Uterus (tissue), 4 donors: ENCODE measurements around the gene CNTN1. TPM values are rescaled to one million over a fixed set of nuclear protein-coding genes. Genes with fewer than 3 reads are reported as not detected.

Experiments
- DNase-seq, 2 donors: peaks; one replicate each; pipeline ENCODE4 v3.0.0-alpha.2; 2019 to 2020
- H3K27ac ChIP-seq, 2 donors: fragments of 200-600 bp; sonication (generic); 1 replicate in 1 of 2; 2 replicates in 1 of 2; pipeline ENCODE4 v1.5.1; 2016 to 2018
- H3K27me3 ChIP-seq, 2 donors: fragments of 200-600 bp; sonication (generic); one replicate each; pipeline ENCODE4 v1.5.1; 2018 to 2019; ENCODE audit warnings: control low read depth in 1 of 2
- H3K36me3 ChIP-seq, 2 donors: fragments of 200-600 bp; sonication (generic); one replicate each; pipeline ENCODE4 v1.5.1; 2019; ENCODE audit warnings: control low read depth in 1 of 2
- H3K4me1 ChIP-seq, 2 donors: fragments of 200-600 bp; sonication (generic); one replicate each; pipeline ENCODE4 v1.5.1; 2018 to 2019; ENCODE audit warnings: control low read depth in 1 of 2
- H3K4me3 ChIP-seq, 2 donors: fragments of 200-600 bp; sonication (generic); 1 replicate in 1 of 2; 2 replicates in 1 of 2; pipeline ENCODE4 v1.5.1; 2018 to 2019; ENCODE audit warnings: mild to moderate bottlenecking in 1 of 2
- H3K9me3 ChIP-seq, 2 donors: fragments of 200-600 bp; sonication (generic); one replicate each; pipeline ENCODE4 v1.5.1; 2019; ENCODE audit warnings: control low read depth in 1 of 2
- POLR2A ChIP-seq, 2 donors: fragments of 450-650 bp; IDR thresholded peaks; one replicate each; pipeline ENCODE4 v1.6.1; 2016; ENCODE audit warnings: antibody characterized with exemption in 2 of 2, mild to moderate bottlenecking in 1 of 2, moderate library complexity in 1 of 2
- intact Hi-C: fragments of 100-400 bp; cut with DNase I; formaldehyde crosslinking; loops from one replicate; pipeline ENCODE4 v1.15.1; 2023; ENCODE audit warnings: low total_unique reads
- total RNA-seq, 4 donors: library from RNA; depleted of rRNA in 3 of 4; stranded (reverse); fragments of >200 nt in 3 of 4; gene quantifications; one replicate each; pipeline versions ENCODE4 v1.1.0 to v1.2.4, GENCODE V29; 2014 to 2023
- TF ChIP-seq, protein P1 (sequence below), 4 experiments: fragments of 200-600 bp in 2 of 4; fragments of 450-650 bp in 2 of 4; sonication (generic) in 2 of 4; IDR thresholded peaks; one replicate each; pipeline ENCODE4 v1.5.1; 2016 to 2019; ENCODE audit warnings: antibody characterized with exemption in 4 of 4, mild to moderate bottlenecking in 2 of 4, moderate library complexity in 1 of 4
- donor health status: DM: yes; HTN: yes; CAD: no.

Gene CNTN1
- total RNA-seq, 4 donors from 2014 or later, result 1.5 to 124 (median 11.0) TPM

DNA sequence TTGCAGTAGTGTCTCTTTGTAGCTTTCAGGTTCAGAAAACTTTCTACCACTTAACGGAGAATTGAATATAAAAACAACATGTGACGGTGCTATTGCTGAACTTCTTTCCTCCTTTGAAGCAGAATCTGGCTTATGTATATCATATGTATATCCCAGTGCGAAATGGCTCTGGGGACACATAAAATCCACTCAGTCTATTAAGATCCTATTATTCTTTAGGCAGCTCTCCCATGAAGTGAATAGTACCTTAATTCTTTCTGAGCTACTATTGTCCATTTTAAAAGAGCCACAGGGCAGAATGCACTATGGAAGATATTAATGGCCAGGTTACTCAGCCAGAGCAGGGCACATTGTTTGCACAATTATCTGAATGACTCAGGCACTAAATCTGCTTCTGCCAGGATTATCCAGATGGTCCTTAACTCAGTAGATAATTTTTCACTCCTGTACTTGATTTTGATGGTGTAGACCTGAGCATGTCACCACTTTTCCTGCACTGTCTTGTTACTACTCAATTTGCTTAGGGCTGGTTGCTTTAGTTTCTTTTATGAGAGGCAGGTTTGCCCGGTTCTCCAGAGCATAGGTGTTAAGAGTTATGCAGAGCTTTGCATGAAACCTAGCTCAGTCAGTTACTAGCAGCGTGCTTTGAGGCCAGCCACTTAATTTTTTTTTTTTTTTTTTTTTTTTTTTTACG lies 5.5 kb downstream of the CNTN1 start:
- no peaks in the 10 kb centered on the region for H3K9me3 ChIP-seq
- no peaks in the 10 kb centered on the region for H3K27me3 ChIP-seq
- H3K4me1 ChIP-seq, result peaks cover 0 to 8% of the 10 kb centered on the region in 2 donors
- intact Hi-C loops, result no loop called here
- TF ChIP-seq, protein P1, sequence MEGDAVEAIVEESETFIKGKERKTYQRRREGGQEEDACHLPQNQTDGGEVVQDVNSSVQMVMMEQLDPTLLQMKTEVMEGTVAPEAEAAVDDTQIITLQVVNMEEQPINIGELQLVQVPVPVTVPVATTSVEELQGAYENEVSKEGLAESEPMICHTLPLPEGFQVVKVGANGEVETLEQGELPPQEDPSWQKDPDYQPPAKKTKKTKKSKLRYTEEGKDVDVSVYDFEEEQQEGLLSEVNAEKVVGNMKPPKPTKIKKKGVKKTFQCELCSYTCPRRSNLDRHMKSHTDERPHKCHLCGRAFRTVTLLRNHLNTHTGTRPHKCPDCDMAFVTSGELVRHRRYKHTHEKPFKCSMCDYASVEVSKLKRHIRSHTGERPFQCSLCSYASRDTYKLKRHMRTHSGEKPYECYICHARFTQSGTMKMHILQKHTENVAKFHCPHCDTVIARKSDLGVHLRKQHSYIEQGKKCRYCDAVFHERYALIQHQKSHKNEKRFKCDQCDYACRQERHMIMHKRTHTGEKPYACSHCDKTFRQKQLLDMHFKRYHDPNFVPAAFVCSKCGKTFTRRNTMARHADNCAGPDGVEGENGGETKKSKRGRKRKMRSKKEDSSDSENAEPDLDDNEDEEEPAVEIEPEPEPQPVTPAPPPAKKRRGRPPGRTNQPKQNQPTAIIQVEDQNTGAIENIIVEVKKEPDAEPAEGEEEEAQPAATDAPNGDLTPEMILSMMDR (IDR thresholded peaks at IDR 0.05), result no peak
- no peak for TF ChIP-seq POLR2A (IDR thresholded peaks at IDR 0.05)
- no peaks in the 10 kb centered on the region for H3K36me3 ChIP-seq
- H3K4me3 ChIP-seq, result no peak overlapping the region
- H3K27ac ChIP-seq, result no peak overlapping the region
- no peak for DNase-seq

DNA sequence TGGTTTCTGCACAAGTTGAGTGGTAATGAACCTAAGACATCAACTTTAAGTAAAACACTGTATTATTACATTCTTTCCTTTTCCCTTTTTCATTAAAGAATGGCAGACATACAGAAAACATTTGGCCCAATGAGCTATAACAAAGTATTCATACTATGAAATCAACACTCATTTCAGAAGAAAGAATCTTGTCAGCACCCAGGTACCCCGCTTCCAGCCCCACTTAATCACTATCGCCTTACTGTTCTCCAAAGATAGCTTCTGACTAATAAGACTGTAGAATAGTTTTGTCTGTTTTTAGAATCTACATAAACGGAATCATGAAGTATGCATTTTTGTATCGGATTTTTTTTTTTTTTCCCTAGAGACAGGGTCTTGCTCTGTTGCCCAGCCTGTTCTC lies 9.5 kb downstream of the CNTN1 start:
- Histone ChIP-seq H3K27me3 (no peaks in the 10 kb centered on the region), H3K4me1 (no peaks in the 10 kb centered on the region), H3K4me3 (no peak overlapping the region), H3K27ac (no peak overlapping the region), H3K36me3 (no peaks in the 10 kb centered on the region), H3K9me3 (no peaks in the 10 kb centered on the region)
- TF ChIP-seq POLR2A (IDR thresholded peaks at IDR 0.05), result no peak
- TF ChIP-seq, protein P1 (IDR thresholded peaks at IDR 0.05), result no peak
- intact Hi-C loops, result no loop called here
- DNase-seq, result no peak

DNA sequence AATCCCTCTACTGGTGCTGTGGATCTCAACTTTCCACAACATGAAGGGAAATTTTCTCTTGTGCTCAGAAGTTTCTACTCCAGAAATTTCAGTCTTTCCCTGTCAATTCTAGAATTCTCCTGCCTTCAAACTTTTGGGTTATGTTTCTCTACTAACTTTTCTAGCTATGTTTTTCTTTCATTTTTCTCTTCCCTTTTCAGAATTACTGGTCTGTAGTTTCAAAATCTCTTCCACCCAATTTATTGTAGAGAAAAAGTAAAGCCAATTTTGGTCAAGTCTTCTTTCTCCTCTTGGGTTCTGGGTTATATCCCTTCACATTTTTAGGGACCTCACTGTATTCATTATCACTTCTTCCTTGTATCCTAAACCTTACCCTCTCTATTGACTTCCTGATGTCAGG lies 18.9 kb downstream of the CNTN1 start:
- no peak for DNase-seq
- Histone ChIP-seq H3K4me3 (no peak overlapping the region), H3K4me1 (no peaks in the 10 kb centered on the region), H3K36me3 (no peaks in the 10 kb centered on the region), H3K27ac (no peak overlapping the region), H3K9me3 (no peaks in the 10 kb centered on the region), H3K27me3 (no peaks in the 10 kb centered on the region)
- TF ChIP-seq POLR2A (IDR thresholded peaks at IDR 0.05), result no peak
- TF ChIP-seq, protein P1 (IDR thresholded peaks at IDR 0.05), result no peak
- intact Hi-C loops, result no loop called here

DNA sequence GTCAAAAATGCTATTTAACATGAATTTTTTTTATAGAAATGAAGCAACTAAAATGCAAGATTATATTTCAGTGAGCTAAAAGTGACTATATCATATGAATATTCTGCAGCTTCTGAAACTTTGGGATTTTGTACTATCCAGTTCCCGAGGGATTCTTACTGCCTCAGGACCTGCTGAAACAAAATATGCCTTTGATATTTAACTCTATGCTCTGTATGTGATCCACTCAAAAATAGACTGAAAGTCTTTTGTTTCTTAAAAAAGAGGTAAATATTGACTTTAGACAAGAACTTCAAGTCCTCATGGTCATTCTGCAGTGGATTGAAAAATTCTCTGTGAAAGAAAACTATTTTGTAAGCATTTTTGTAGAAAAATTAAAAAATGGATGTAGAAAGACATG lies 22.4 kb downstream of the CNTN1 start:
- intact Hi-C loops, result no loop called here
- no peaks in the 10 kb centered on the region for H3K4me1 ChIP-seq
- H3K27me3 ChIP-seq, result no peaks in the 10 kb centered on the region
- no peak overlapping the region for H3K4me3 ChIP-seq
- no peak overlapping the region for H3K27ac ChIP-seq
- DNase-seq, result no peak
- H3K9me3 ChIP-seq, result no peaks in the 10 kb centered on the region
- TF ChIP-seq, protein P1 (IDR thresholded peaks at IDR 0.05), result no peak
- TF ChIP-seq POLR2A (IDR thresholded peaks at IDR 0.05), result no peak
- H3K36me3 ChIP-seq, result no peaks in the 10 kb centered on the region

DNA sequence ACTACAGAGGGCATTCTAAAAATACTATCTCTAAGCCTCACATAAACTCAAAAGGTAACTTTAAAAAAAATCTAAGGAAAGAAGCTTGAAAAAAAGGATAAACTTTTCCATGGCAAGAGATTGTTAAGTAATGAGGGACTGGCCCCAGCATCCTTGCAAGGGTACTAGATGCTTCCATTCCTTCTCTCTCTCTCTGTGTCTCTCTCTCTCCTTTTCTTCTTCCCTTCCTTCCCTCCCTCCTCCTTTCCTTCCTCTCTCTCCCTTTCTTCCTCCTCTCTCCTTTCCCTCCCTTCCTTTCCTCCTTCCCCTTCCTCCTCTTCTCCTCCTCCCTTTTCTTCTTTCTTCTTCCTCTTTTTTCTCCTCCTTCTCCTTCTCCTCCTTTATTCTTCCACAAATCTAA lies 23.8 kb downstream of the CNTN1 start:
- no peak for DNase-seq
- Histone ChIP-seq H3K27ac (no peak overlapping the region), H3K9me3 (no peaks in the 10 kb centered on the region), H3K36me3 (no peaks in the 10 kb centered on the region), H3K4me3 (no peak overlapping the region), H3K27me3 (no peaks in the 10 kb centered on the region), H3K4me1 (no peaks in the 10 kb centered on the region)
- intact Hi-C loops, result no loop called here
- TF ChIP-seq, protein P1 (IDR thresholded peaks at IDR 0.05), result no peak
- no peak for TF ChIP-seq POLR2A (IDR thresholded peaks at IDR 0.05)
